Tibial nerve (tissue), 4 donors: ENCODE measurements around the gene USP9Y. TPM values are rescaled to one million over a fixed set of nuclear protein-coding genes. Genes with fewer than 3 reads are reported as not detected.

Experiments
- DNase-seq, 2 donors: peaks; one replicate each; pipeline ENCODE4 v3.0.0-alpha.2; 2019; ENCODE audit warnings: low spot score in 2 of 2
- H3K27ac ChIP-seq, 4 donors: fragments of 200-600 bp; sonication (generic) in 3 of 4; one replicate each; pipeline ENCODE4 v1.5.1; 2017 to 2019; ENCODE audit warnings: mild to moderate bottlenecking in 1 of 4
- H3K27me3 ChIP-seq, 2 donors: fragments of 200-600 bp; sonication (generic) in 1 of 2; one replicate each; pipeline versions ENCODE4 v1.5.1 to v1.6.0; 2017 to 2019
- H3K36me3 ChIP-seq, 3 donors: fragments of 200-600 bp; sonication (generic); one replicate each; pipeline ENCODE4 v1.5.1; 2018 to 2019
- H3K4me1 ChIP-seq, 4 donors: fragments of 200-600 bp; sonication (generic) in 3 of 4; one replicate each; pipeline ENCODE4 v1.5.1; 2017 to 2019
- H3K4me3 ChIP-seq, 4 donors: fragments of 200-600 bp; sonication (generic) in 3 of 4; one replicate each; pipeline ENCODE4 v1.5.1; 2017 to 2019; ENCODE audit warnings: mild to moderate bottlenecking in 1 of 4, moderate library complexity in 1 of 4
- H3K9me3 ChIP-seq, 4 donors: fragments of 200-600 bp; sonication (generic) in 3 of 4; one replicate each; pipeline ENCODE4 v1.5.1; 2017 to 2019
- EP300 ChIP-seq, 2 donors: sonication (generic); formaldehyde crosslinking; IDR thresholded peaks; one replicate each; pipeline ENCODE4 v1.6.1; 2017; ENCODE audit warnings: antibody characterized with exemption in 2 of 2, mild to moderate bottlenecking in 1 of 2
- POLR2A ChIP-seq, 2 donors: fragments of 450-650 bp; IDR thresholded peaks; one replicate each; pipeline ENCODE4 v1.6.1; 2017; ENCODE audit warnings: antibody characterized with exemption in 2 of 2, mild to moderate bottlenecking in 2 of 2, moderate library complexity in 2 of 2
- WGBS, 2 donors: methylation state at CpG; one replicate each; pipeline ENCODE4 v1.1.5; 2018; 5-methylcytosine and 5-hydroxymethylcytosine counted together
- total RNA-seq, 4 donors: library from RNA; depleted of rRNA; stranded (reverse); fragments of >200 nt; gene quantifications; one replicate each; pipeline ENCODE4 v1.1.0, GENCODE V29; 2016
- TF ChIP-seq, protein P1 (sequence below), 5 experiments: fragments of 200-600 bp in 3 of 5; fragments of 450-650 bp in 2 of 5; sonication (generic) in 3 of 5; IDR thresholded peaks; one replicate each; pipeline ENCODE4 v1.5.1; 2016 to 2019; ENCODE audit warnings: antibody characterized with exemption in 5 of 5, mild to moderate bottlenecking in 3 of 5, moderate library complexity in 2 of 5

USP9Y gene
- total RNA-seq, 4 donors from 2014 or later: under 0.01 to 23.1 (median 20.8) TPM; not detected in 1

DNA sequence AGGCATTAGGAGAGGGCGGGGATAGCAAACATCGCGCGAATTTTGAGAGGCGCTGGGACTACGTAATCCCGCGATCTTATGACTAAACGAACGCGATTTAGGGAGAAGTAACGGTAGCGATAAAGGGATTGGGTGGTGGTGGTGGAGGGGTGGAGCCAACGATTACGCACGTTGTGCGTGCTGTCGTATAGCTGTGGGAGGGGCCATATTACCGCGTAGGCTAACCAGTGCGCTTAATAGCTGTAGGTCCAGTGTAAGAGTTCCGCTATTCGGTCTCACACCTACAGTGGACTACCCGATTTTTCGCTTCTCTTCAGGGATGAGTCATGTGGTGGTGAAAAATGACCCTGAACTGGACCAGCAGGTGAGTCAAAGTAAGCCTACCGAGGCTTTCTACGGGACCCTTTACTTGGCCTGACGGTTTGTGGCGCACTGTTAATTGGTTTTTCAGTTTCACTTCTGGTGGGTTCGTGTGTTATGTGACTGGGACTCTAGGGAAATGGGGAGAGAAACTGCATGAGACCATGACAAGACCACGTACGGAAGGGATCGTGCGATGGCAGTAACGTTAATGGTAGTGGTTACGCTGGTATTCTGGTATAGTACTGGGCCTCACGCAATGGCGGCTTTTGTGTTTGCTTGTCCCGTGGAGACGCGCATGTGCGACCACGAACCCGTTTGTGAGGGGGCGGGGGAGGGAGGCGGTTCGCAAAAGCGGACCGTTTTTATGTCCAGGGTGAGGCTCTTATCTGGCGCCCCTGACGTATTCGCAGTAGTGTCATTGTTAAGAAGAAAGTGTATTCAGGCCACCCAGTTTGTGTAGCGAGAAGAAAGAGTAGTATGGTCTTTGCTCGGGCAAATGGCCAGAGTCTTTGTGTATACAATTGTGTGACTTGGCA, 203.8 kb downstream of the USP9Y start, which contains the start of gene DDX3Y:
TSS of gene DDX3Y (plus strand) at position 251 of the 899 bp plus-strand sequence. CDS start at position 320, 69 bp downstream.
- 0% methylated on average over 49 of the region's 54 CpGs; no CpG with 5 or more reads in 1 of the 2 donors for WGBS, 2 donors
- Histone ChIP-seq H3K27ac (peak within 1 kb of the TSS in 2 of 4 donors; percentile 96 to 99), H3K9me3 (no peaks in the 10 kb centered on the region), H3K4me3 (peak within 1 kb of the TSS in 2 of 4 donors; percentile 68 to 69), H3K4me1 (peaks cover 0 to 22% (median 0%) of the 10 kb centered on the region in 4 donors), H3K36me3 (no peaks in the 10 kb centered on the region), H3K27me3 (no peaks in the 10 kb centered on the region)
- peak; percentile 63 to 85 for DNase-seq
- TF ChIP-seq EP300 (IDR thresholded peaks at IDR 0.05) (no peak), POLR2A (IDR thresholded peaks at IDR 0.05) (no peak)
- TF ChIP-seq, protein P1, sequence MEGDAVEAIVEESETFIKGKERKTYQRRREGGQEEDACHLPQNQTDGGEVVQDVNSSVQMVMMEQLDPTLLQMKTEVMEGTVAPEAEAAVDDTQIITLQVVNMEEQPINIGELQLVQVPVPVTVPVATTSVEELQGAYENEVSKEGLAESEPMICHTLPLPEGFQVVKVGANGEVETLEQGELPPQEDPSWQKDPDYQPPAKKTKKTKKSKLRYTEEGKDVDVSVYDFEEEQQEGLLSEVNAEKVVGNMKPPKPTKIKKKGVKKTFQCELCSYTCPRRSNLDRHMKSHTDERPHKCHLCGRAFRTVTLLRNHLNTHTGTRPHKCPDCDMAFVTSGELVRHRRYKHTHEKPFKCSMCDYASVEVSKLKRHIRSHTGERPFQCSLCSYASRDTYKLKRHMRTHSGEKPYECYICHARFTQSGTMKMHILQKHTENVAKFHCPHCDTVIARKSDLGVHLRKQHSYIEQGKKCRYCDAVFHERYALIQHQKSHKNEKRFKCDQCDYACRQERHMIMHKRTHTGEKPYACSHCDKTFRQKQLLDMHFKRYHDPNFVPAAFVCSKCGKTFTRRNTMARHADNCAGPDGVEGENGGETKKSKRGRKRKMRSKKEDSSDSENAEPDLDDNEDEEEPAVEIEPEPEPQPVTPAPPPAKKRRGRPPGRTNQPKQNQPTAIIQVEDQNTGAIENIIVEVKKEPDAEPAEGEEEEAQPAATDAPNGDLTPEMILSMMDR (IDR thresholded peaks at IDR 0.05): no peak

DNA sequence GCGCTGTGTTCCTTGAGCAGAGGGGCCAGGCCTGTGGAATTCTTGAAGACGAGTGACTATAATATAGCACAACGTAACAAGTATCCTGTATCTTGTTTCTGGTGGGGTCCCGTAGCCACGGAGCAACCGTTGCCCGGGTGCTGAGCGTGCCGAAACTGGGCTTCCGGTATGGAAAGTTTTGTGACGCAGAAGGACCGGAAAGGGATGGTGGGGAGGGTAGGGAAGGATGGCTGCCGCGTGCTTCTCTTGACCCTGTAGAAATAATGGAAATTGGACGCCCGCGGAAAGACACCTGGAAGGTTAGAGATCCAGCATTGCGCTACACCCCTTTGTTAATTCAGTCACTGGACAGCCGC, 204.5 kb downstream of the USP9Y start:
- 0% methylated on average over 17 of the region's 19 CpGs; no CpG with 5 or more reads in 1 of the 2 donors for WGBS, 2 donors
- TF ChIP-seq EP300 (IDR thresholded peaks at IDR 0.05) (no peak), POLR2A (IDR thresholded peaks at IDR 0.05) (no peak)
- TF ChIP-seq, protein P1 (IDR thresholded peaks at IDR 0.05): no peak
- Histone ChIP-seq H3K4me1 (peaks cover 0 to 22% (median 0%) of the 10 kb centered on the region in 4 donors), H3K4me3 (peak overlapping the region in 2 of 4 donors; percentile 68 to 69), H3K36me3 (no peaks in the 10 kb centered on the region), H3K27ac (peak overlapping the region in 2 of 4 donors; percentile 96 to 99), H3K9me3 (no peaks in the 10 kb centered on the region), H3K27me3 (no peaks in the 10 kb centered on the region)
- peak in 1 of 2 donors; percentile 30 for DNase-seq

DNA sequence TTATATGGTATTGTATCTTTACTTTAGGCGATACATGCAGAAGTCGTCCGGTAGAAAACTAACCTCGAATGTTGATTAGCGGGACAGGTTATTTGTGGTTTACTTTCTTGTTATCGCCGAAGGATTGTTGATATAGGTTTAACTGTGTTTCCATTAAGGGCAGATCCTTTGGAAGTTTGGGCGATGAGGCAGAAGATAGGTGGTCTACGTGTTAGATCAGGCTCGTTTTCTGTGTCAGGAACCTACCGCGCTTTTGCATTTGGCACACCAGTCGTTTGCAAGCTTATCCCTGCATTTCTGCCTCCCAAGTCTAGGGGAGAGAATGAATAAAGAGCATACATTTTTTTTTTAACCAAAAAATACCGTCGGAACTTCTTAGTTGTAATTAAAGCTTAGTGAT, 204.9 kb downstream of the USP9Y start:
- WGBS, 2 donors: 0% methylated on average over 12 of the region's 15 CpGs; no CpG with 5 or more reads in 1 of the 2 donors
- H3K36me3 ChIP-seq: no peaks in the 10 kb centered on the region
- peaks cover 0 to 22% (median 0%) of the 10 kb centered on the region in 4 donors for H3K4me1 ChIP-seq
- no peak for TF ChIP-seq EP300 (IDR thresholded peaks at IDR 0.05)
- TF ChIP-seq, protein P1 (IDR thresholded peaks at IDR 0.05): no peak
- no peak for TF ChIP-seq POLR2A (IDR thresholded peaks at IDR 0.05)
- no peaks in the 10 kb centered on the region for H3K27me3 ChIP-seq
- H3K27ac ChIP-seq: peak overlapping the region in 2 of 4 donors; percentile 96 to 99
- peak overlapping the region in 2 of 4 donors; percentile 68 to 69 for H3K4me3 ChIP-seq
- DNase-seq: no peak
- no peaks in the 10 kb centered on the region for H3K9me3 ChIP-seq

Other genes with a start within 250 kb of the USP9Y start
- gene DDX3Y, start 203.6 kb downstream of the USP9Y start, total RNA-seq: 10 to 100 TPM in 2 of 4 donors, under 1 TPM in 2; under 0.01 to 72.4 (median 32.6) TPM